GM12878 (cell line): ENCODE data around the gene NMT1. TPM values are rescaled to one million over a fixed set of nuclear protein-coding genes. Genes with fewer than 3 reads are reported as not detected.

Experiments used
- ATF7 ChIP-seq: fragments of 450-650 bp; IDR thresholded peaks from 2 replicates; pipeline ENCODE4 v1.6.1; 2016; ENCODE audit warnings: low read depth, mild to moderate bottlenecking
- BMI1 ChIP-seq: fragments of 450-650 bp; IDR thresholded peaks from 2 replicates; pipeline ENCODE4 v1.6.1; 2016; ENCODE audit warnings: mild to moderate bottlenecking, moderate library complexity, borderline replicate concordance
- CBFB ChIP-seq: IDR thresholded peaks from 2 replicates; pipeline ENCODE4 v1.6.1; 2016; ENCODE audit warnings: antibody characterized with exemption, low read depth
- ESRRA ChIP-seq: IDR thresholded peaks from 2 replicates; pipeline ENCODE4 v1.6.1; 2012; ENCODE audit warnings: mild to moderate bottlenecking, low read length, improper control_type of control experiment
- KLF5 ChIP-seq: fragments of 450-650 bp; IDR thresholded peaks from 2 replicates; pipeline ENCODE4 v1.6.1; 2014; ENCODE audit warnings: mild to moderate bottlenecking; ENCODE audit not compliant: partially characterized antibody
- MEF2A ChIP-seq: IDR thresholded peaks from 2 replicates; pipeline ENCODE4 v1.6.1; 2011; ENCODE audit warnings: low read depth, mild to moderate bottlenecking, low read length, moderate library complexity; ENCODE audit not compliant: insufficient read depth
- NKRF ChIP-seq: fragments of 450-650 bp; conservative IDR thresholded peaks from 2 replicates; pipeline ENCODE4 v1.6.1; 2017; ENCODE audit warnings: mild to moderate bottlenecking, moderate library complexity
- PAX8 ChIP-seq: fragments of 450-650 bp; IDR thresholded peaks from 2 replicates; pipeline ENCODE4 v1.6.1; 2017; ENCODE audit warnings: mild to moderate bottlenecking, moderate library complexity
- TCF12 ChIP-seq: IDR thresholded peaks from 2 replicates; pipeline ENCODE4 v1.6.1; 2011; ENCODE audit warnings: low read depth, mild to moderate bottlenecking, low read length
- TCF3 ChIP-seq: IDR thresholded peaks from 2 replicates; pipeline ENCODE4 v1.6.1; 2012; ENCODE audit warnings: low read depth, mild to moderate bottlenecking, low read length, borderline replicate concordance; ENCODE audit not compliant: insufficient read depth
- ZNF207 ChIP-seq: fragments of 450-650 bp; IDR thresholded peaks from 2 replicates; pipeline ENCODE4 v1.6.1; 2014; ENCODE audit warnings: antibody characterized with exemption, mild to moderate bottlenecking, borderline replicate concordance
- ZNF217 ChIP-seq: fragments of 450-650 bp; IDR thresholded peaks from 2 replicates; pipeline ENCODE4 v1.6.1; 2017; ENCODE audit warnings: antibody characterized with exemption, mild to moderate bottlenecking
- ZNF384 ChIP-seq: IDR thresholded peaks from 2 replicates; pipeline ENCODE4 v1.6.1; 2012; ENCODE audit warnings: low read depth, mild to moderate bottlenecking, low read length, improper control_type of control experiment, borderline replicate concordance
- polyA plus RNA-seq, 11 experiments: library from polyadenylated mRNA; depleted of rRNA in 4 of 11; unstranded in 6 of 11; stranded (reverse) in 5 of 11; fragments of >200 nt; fragmentation: Nextera tagmentation in 4 of 11; fragmentation: Illumina TruSeq in 1 of 11; extraction: Ambion mirVana in 4 of 11; extraction: Trizol in 1 of 11; gene quantifications; 1 replicate in 1 of 11; 2 replicates in 10 of 11; pipeline versions ENCODE4 v1.2.1 to v1.2.3, GENCODE V29; 2011 to 2016; ENCODE audit warnings: inconsistent platforms in 2 of 11, missing spikeins in 2 of 11, low read depth in 1 of 11
- total RNA-seq, 4 experiments: library from RNA; depleted of rRNA in 3 of 4; stranded (reverse); fragments of >200 nt in 3 of 4; fragmentation: Illumina TruSeq in 1 of 4; extraction: Trizol in 1 of 4; gene quantifications; 2 replicates each; pipeline versions ENCODE4 v1.2.1 to v1.2.3, GENCODE V29; 2013 to 2021

NMT1 gene
- total and polyA plus RNA-seq, 10 of the 15 experiments (the other 5 are each of a cell fraction or from before 2014, with no cell fraction given), result 96.7 to 395 (median 222) TPM

DNA sequence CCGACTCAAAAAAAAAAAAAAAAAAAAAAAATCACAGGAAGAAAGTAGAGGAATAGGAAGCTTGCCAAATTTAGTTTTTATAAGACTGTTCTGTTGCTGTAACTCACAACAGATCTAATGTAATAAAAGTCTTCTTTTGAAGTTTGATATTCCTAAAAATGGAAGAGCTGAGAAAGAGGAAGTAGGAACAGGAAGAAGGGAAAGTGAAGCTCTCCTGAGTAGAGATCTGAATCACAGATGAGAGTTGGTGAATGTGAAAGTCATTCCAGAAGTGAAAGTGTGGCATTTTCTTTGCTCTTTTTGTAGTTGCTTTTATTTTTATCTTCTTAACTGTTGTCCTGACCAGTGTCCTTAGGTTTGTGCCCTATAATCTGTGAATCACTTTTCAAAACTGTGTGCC, 2.1 kb downstream of the NMT1 start (continued):
- TF ChIP-seq BMI1 (peak; percentile 88), TCF3 (no peak), CBFB (peak; percentile 61; the same call in 1 of the 2 replicates), NKRF (no peak), KLF5 (no peak), PAX8 (no peak), ESRRA (no peak), ZNF384 (no peak), ZNF207 (no peak), MEF2A (peak; percentile 97), ATF7 (peak; percentile 70; the same call in 1 of the 2 replicates), TCF12 (0 out of 2 replicates have a peak, but pooled peaks have one; percentile 20), ZNF217 (peak; percentile 91)
